Ascending aorta (tissue), 2 donors: ENCODE results near the gene SRD5A1. TPM values are rescaled to one million over a fixed set of nuclear protein-coding genes. Genes with fewer than 3 reads are reported as not detected.

Experiments
- DNase-seq, 2 donors: peaks; one replicate each; pipeline ENCODE4 v3.0.0-alpha.2; 2019; ENCODE audit warnings: low spot score in 2 of 2
- H3K27ac ChIP-seq, 2 donors: fragments of 200-600 bp; sonication (generic); one replicate each; pipeline ENCODE4 v1.5.1; 2016 to 2017; ENCODE audit warnings: mild to moderate bottlenecking in 1 of 2
- H3K27me3 ChIP-seq: fragments of 200-600 bp; sonication (generic); one replicate; pipeline ENCODE4 v1.5.1; 2017
- H3K36me3 ChIP-seq, 2 donors: fragments of 200-600 bp; sonication (generic); one replicate each; pipeline ENCODE4 v1.5.1; 2016
- H3K4me1 ChIP-seq, 2 donors: fragments of 200-600 bp; sonication (generic); one replicate each; pipeline ENCODE4 v1.5.1; 2016 to 2017; ENCODE audit warnings: mild to moderate bottlenecking in 1 of 2
- H3K4me3 ChIP-seq, 2 donors: fragments of 200-600 bp; sonication (generic); one replicate each; pipeline ENCODE4 v1.5.1; 2016 to 2017; ENCODE audit warnings: mild to moderate bottlenecking in 1 of 2
- H3K9me3 ChIP-seq, 2 donors: fragments of 200-600 bp; sonication (generic); one replicate each; pipeline ENCODE4 v1.5.1; 2016
- CTCF ChIP-seq, 3 experiments: fragments of 200-600 bp in 2 of 3; fragments of 450-650 bp in 1 of 3; sonication (generic) in 2 of 3; IDR thresholded peaks; one replicate each; pipeline ENCODE4 v1.5.1; 2016 to 2019; ENCODE audit warnings: antibody characterized with exemption in 3 of 3, mild to moderate bottlenecking in 1 of 3, moderate library complexity in 1 of 3
- intact Hi-C: fragments of 100-400 bp; cut with DNase I; formaldehyde crosslinking; loops from one replicate; pipeline ENCODE4 v1.15.1; 2023
- total RNA-seq: library from RNA; depleted of rRNA; stranded (reverse); fragments of >200 nt; gene quantifications from one replicate; pipeline ENCODE4 v1.1.0, GENCODE V29; 2016

The SRD5A1 gene
- total RNA-seq = 186 TPM

GRCh38 chr5:6632888-6633468 lies at the start of gene SRD5A1, which contains the start of gene NSUN2:
Gene SRD5A1, plus strand, starts transcription at chr5:6633440. Its CDS starts 137 bp downstream, at chr5:6633577.
Gene NSUN2, minus strand, starts transcription at chr5:6633044. Its CDS starts 65 bp downstream, at chr5:6632979.
- H3K4me1 ChIP-seq = peaks cover 0 to 14% of the 10 kb centered on the region in 2 donors

DNA sequence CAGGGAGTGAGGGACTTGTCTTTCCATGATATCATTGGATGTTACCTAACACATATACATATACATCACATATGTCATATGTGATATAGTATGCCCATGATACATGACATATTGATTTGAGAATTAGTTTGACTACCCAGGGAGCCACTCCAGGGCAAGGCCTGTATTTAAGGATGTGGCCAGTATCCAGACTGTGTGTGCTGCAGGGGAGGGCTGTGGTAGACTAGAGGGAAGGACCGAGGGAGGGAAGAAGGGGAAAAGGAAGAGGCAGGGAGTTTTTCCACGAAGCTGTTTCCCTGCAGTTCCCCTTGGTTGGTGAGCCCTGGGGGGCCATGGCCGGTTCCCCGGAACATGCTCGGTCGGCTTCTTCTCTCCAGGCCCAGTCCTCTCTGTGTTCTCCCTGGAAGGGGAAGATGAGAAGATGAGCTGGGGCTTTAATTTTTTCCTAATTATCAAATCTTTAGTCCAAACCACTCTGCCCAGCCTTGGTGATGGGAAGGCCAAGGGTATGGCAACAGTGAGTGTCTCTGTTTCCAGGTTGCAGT lies 49.1 kb upstream of the SRD5A1 start:
- intact Hi-C loops = loop anchor here (5.0 kb wide), 1 partner anchor 1092 kb away; no protein-coding TSS in a partner anchor
- no peak overlapping the region for H3K27ac ChIP-seq
- no peaks in the 10 kb centered on the region for H3K27me3 ChIP-seq
- H3K4me3 ChIP-seq = no peak overlapping the region
- no peaks in the 10 kb centered on the region for H3K36me3 ChIP-seq
- H3K4me1 ChIP-seq = peaks cover 4 to 11% of the 10 kb centered on the region in 2 donors
- no peak for TF ChIP-seq CTCF (IDR thresholded peaks at IDR 0.05)
- DNase-seq = no peak
- no peaks in the 10 kb centered on the region for H3K9me3 ChIP-seq

More at GRCh38 chr5:6632888-6633468, at the start of gene SRD5A1, which contains the start of gene NSUN2:
- DNase-seq = peak; percentile 56 to 95
- no peak for TF ChIP-seq CTCF (IDR thresholded peaks at IDR 0.05)
- intact Hi-C loops = loop anchor here (1.0 to 10.0 kb wide), 8 partner anchors 72 to 1210 kb away; partner anchors contain the start of genes ADCY2, ICE1, MED10 and TENT4A
- Histone ChIP-seq H3K4me3 (peak within 1 kb of the TSS; percentile 74 to 87), H3K27ac (peak within 1 kb of the TSS; percentile 83 to 97), H3K36me3 (peaks cover 13 to 27% of the 10 kb centered on the region in 2 donors), H3K27me3 (no peaks in the 10 kb centered on the region), H3K9me3 (no peaks in the 10 kb centered on the region)

DNA sequence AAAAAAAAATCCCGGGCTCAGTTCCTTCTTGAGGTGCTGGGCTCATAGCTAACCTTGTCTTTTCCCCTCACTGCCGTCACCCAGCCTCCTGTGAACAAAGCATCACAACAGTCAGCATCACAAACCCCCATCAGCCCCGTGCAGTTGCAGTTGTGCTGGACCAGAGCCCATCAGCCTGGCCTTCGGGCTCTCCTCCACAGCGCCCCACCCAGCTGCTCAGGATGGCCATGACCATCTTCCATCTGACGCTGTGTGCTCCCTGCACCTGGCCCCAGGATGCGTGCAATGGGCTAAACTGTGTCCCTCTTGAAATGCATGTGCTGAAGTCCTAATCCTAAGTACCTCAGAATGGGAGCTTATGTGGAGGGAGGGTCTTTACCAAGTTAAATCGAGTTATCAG lies 48.5 kb upstream of the SRD5A1 start:
- Histone ChIP-seq H3K9me3 (no peaks in the 10 kb centered on the region), H3K27me3 (no peaks in the 10 kb centered on the region), H3K4me1 (peaks cover 4 to 11% of the 10 kb centered on the region in 2 donors), H3K27ac (no peak overlapping the region), H3K4me3 (no peak overlapping the region), H3K36me3 (no peaks in the 10 kb centered on the region)
- intact Hi-C loops = loop anchor here (5.0 kb wide), 1 partner anchor 1092 kb away; no protein-coding TSS in a partner anchor
- no peak for DNase-seq
- no peak for TF ChIP-seq CTCF (IDR thresholded peaks at IDR 0.05)

DNA sequence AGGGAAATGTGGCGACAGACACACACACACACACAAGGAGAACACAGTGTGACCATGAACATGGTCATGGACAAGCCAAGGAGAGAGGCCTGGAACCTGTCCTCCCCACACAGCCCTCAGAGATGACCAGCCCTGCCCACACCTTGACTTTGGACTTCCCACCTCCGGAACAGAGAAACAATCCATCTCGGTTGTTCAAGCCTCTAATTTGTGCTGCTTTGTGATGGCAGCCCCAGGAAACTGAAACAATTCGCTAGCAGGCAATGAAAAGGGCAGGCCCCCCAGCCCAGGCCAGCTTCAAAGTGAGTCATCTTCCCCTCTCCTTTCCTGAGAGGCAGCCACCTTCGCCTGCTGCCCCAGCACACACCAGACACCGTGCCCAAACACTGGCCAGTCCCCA lies 48.1 kb upstream of the SRD5A1 start:
- intact Hi-C loops = no loop called here
- H3K9me3 ChIP-seq = no peaks in the 10 kb centered on the region
- no peaks in the 10 kb centered on the region for H3K27me3 ChIP-seq
- no peak for TF ChIP-seq CTCF (IDR thresholded peaks at IDR 0.05)
- H3K4me1 ChIP-seq = peaks cover 4 to 11% of the 10 kb centered on the region in 2 donors
- H3K27ac ChIP-seq = no peak overlapping the region
- H3K4me3 ChIP-seq = no peak overlapping the region
- no peaks in the 10 kb centered on the region for H3K36me3 ChIP-seq
- no peak for DNase-seq

DNA sequence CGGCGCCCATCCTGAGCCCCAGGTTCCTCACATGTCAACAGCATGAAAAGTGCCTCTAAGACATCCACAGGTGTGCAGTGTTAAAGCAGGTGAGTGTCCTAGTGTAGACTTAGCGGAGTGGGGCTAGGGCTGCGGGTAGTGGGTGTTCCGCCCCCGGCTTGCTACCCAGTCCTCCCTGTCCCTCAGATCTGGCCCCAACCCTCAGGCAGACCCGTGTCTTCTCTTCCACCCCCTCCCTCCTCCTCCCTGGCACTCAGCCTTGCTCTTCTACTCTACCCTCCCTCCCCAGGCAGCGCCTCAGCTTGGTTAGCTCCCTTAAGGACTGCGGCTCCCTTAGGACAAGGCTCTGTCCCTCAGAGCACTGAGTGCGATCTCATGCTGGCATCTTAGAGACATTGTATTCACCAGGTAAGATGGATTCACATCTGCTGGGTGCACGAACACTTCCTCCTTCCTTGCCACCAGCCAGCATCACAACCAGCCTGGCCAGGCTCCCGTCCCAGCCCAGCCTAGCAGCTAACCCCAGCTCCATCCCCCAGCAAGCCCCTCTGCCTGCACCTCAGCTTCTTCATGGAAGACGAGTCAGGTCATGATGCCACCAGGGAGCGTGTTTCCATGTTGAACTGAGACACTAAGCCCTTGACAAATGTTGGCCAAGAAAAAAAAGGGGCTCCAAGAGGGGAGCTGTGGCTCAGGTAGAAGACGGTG lies 47.1 kb upstream of the SRD5A1 start:
- no peaks in the 10 kb centered on the region for H3K27me3 ChIP-seq
- no peaks in the 10 kb centered on the region for H3K9me3 ChIP-seq
- intact Hi-C loops = no loop called here
- H3K4me1 ChIP-seq = peaks cover 4 to 11% of the 10 kb centered on the region in 2 donors
- no peak for TF ChIP-seq CTCF (IDR thresholded peaks at IDR 0.05)
- H3K36me3 ChIP-seq = no peaks in the 10 kb centered on the region
- H3K4me3 ChIP-seq = no peak overlapping the region
- no peak for DNase-seq
- H3K27ac ChIP-seq = no peak overlapping the region
